Measurements from ENCODE around the gene DEFB129. TPM values are rescaled to one million over a fixed set of nuclear protein-coding genes. Genes with fewer than 3 reads are reported as not detected.
"Not testable (repeated sequence)": the region's sequence is repeated elsewhere in the genome, so short reads cannot be mapped to it uniquely, and the experiment has no call there.

The DEFB129 gene, protein sequence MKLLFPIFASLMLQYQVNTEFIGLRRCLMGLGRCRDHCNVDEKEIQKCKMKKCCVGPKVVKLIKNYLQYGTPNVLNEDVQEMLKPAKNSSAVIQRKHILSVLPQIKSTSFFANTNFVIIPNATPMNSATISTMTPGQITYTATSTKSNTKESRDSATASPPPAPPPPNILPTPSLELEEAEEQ
- total RNA-seq = not detected

DNA sequence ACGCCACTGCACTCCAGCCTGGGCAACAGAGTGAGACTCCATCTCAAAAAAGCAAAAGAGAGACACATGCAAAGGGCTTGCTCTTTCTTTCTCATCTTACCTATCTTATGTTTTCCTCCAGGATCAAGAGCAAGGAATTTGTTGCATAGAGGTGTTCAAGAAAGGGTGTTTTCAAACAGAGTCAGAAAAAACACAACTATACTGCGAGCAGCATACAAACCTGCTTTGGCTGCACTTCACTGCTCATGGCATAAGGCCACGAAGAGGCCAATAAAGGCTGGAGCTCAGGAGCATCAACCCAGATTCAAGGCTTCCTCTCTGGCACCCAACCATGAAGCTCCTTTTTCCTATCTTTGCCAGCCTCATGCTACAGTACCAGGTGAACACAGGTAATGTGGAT lies at the start of gene DEFB129:
Gene DEFB129, plus strand, starts transcription at position 301 of the 400 bp plus-strand sequence. Its CDS starts 31 bp downstream, at position 332.
- POLR2A ChIA-PET = interaction anchor here (0.7 kb wide), 1 partner anchor 10 kb away, joined by 3 read pairs; no protein-coding TSS in a partner anchor
- Mint-ChIP-seq H3K27me3 (peaks cover 15% of the 10 kb centered on the region), H3K4me3 (no peak within 1 kb of the TSS), H3K9me3 (peaks cover 3% of the 10 kb centered on the region), H3K27ac (peak within 1 kb of the TSS; percentile 39), H3K36me3 (no peaks in the 10 kb centered on the region), H3K4me1 (peaks cover 20% of the 10 kb centered on the region)
- DNase-seq (no peak), ATAC-seq (ENCODE audit: low read depth) (no peak)

GRCh38 chr20:184288-184687 lies 42.8 kb upstream of the DEFB129 start:
- DNase-seq = no peak
- POLR2A ChIA-PET = no interaction called here
- peaks cover 59% of the 10 kb centered on the region for H3K27me3 Mint-ChIP-seq
- peaks cover 8% of the 10 kb centered on the region for H3K4me1 Mint-ChIP-seq
- no peak overlapping the region for H3K4me3 Mint-ChIP-seq
- no peaks in the 10 kb centered on the region for H3K36me3 Mint-ChIP-seq
- H3K9me3 Mint-ChIP-seq = peaks cover 14% of the 10 kb centered on the region
- no peak for ATAC-seq (ENCODE audit: low read depth)
- H3K27ac Mint-ChIP-seq = no peak overlapping the region

GRCh38 chr20:187733-188132 lies 39.3 kb upstream of the DEFB129 start:
- Mint-ChIP-seq H3K36me3 (no peaks in the 10 kb centered on the region), H3K4me1 (peaks cover 8% of the 10 kb centered on the region), H3K4me3 (no peak overlapping the region), H3K27ac (no peak overlapping the region), H3K9me3 (peaks cover 17% of the 10 kb centered on the region), H3K27me3 (peaks cover 48% of the 10 kb centered on the region)
- no peak for DNase-seq
- ATAC-seq (ENCODE audit: low read depth) = no peak
- POLR2A ChIA-PET = no interaction called here

DNA sequence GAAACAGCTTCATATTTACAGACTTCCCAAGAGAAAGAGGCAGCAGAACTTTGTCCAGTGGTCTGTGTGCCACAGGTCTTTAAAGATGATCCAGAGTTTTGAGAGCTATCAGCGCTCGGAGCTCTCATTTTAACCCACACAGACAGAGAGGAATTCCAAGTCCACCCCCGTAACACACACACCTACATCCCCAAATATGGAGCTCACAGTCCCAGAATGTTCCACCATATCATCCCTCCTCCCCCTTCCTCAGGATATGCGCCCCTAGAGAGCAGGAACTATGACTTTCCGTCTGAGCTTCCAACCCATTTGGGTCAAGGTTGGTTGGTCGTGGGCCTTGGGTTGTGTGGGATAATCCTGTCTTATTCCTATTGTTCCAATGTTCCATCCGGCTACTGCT lies 37.4 kb upstream of the DEFB129 start, which contains the start of gene DEFB128:
Gene DEFB128, minus strand, starts transcription at position 101 of the 400 bp plus-strand sequence. Its CDS starts 88 bp downstream, at position 13.
- H3K4me3 Mint-ChIP-seq = no peak within 1 kb of the TSS

GRCh38 chr20:198225-198624 lies 28.8 kb upstream of the DEFB129 start:
- H3K27ac Mint-ChIP-seq = no peak overlapping the region
- H3K9me3 Mint-ChIP-seq = no peaks in the 10 kb centered on the region
- no peak overlapping the region for H3K4me3 Mint-ChIP-seq
- H3K36me3 Mint-ChIP-seq = no peaks in the 10 kb centered on the region
- peaks cover 6% of the 10 kb centered on the region for H3K27me3 Mint-ChIP-seq
- ATAC-seq (ENCODE audit: low read depth) (no peak), DNase-seq (no peak)
- H3K4me1 Mint-ChIP-seq = no peaks in the 10 kb centered on the region
- POLR2A ChIA-PET = no interaction called here

More for the DNA sequence above, 37.4 kb upstream of the DEFB129 start, which contains the start of gene DEFB128:
- H3K36me3 Mint-ChIP-seq = no peaks in the 10 kb centered on the region
- H3K27ac Mint-ChIP-seq = no peak within 1 kb of the TSS
- POLR2A ChIA-PET = no interaction called here
- H3K27me3 Mint-ChIP-seq = peaks cover 39% of the 10 kb centered on the region
- H3K4me1 Mint-ChIP-seq = peaks cover 1% of the 10 kb centered on the region
- no peak for ATAC-seq (ENCODE audit: low read depth)
- no peak for DNase-seq
- peaks cover 7% of the 10 kb centered on the region for H3K9me3 Mint-ChIP-seq

- H3K27ac Mint-ChIP-seq = no peak overlapping the region
- H3K9me3 Mint-ChIP-seq = no peaks in the 10 kb centered on the region
- no peaks in the 10 kb centered on the region for H3K36me3 Mint-ChIP-seq
- H3K4me1 Mint-ChIP-seq = no peaks in the 10 kb centered on the region
- H3K4me3 Mint-ChIP-seq = no peak overlapping the region
- ATAC-seq (ENCODE audit: low read depth) = no peak
- peaks cover 9% of the 10 kb centered on the region for H3K27me3 Mint-ChIP-seq
- POLR2A ChIA-PET = no interaction called here
- no peak for DNase-seq
Measured at GRCh38 chr20:199996-200395, 27.1 kb upstream of the DEFB129 start.

DNA sequence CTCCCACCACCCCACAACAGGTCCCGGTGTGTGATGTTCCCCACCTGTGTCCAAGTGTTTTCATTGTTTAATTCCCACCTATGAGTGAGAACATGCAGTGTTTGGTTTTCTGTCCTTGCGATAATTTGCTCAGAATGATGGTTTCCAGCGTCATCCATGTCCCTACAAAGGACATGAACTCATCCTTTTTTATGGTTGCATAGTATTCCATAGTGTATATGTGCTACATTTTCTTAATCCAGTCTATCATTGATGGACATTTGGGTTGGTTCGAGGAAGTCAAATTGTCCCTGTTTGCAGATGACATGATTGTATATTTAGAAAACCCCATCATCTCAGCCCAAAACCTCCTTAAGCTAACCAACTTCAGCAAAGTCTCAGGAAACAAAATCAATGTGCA lies 23.4 kb upstream of the DEFB129 start:
- H3K4me3 Mint-ChIP-seq; POLR2A ChIA-PET; H3K27me3 Mint-ChIP-seq; H3K27ac Mint-ChIP-seq; H3K4me1 Mint-ChIP-seq; DNase-seq; H3K9me3 Mint-ChIP-seq; H3K36me3 Mint-ChIP-seq; ATAC-seq (ENCODE audit: low read depth): not testable (repeated sequence)

DNA sequence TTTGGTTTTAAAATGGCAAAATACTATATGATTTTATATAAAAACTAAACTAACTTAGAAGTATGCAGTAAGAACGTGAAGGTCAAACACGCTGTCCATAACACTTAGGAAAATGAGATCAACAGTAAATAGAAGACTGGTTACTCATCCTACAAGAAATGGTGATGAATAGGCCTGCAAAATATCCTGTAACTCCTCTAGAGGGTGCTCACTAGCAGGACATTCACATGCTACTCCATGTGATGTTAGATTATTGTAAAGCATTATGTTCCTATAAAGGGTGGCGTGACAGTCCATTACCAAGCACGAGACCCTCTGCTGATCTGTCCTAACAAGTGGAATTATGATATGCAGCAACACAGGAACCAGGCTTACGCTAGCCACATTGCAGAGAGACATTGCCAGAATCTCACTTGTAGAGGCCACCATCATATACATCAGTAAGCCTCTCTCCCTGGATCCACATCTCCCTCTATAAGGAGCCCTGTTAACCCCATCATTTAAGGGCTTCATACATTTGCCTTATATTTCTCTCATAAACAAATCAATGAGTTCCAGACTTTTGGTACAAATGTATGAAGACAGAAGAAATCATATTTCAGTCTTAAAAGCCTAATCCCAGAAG lies 18.0 kb upstream of the DEFB129 start:
- Mint-ChIP-seq H3K4me3 (no peak overlapping the region), H3K36me3 (no peaks in the 10 kb centered on the region), H3K27me3 (peaks cover 7% of the 10 kb centered on the region), H3K4me1 (no peaks in the 10 kb centered on the region), H3K27ac (no peak overlapping the region), H3K9me3 (no peaks in the 10 kb centered on the region)
- ATAC-seq (ENCODE audit: low read depth) = peak; percentile 82
- no peak for DNase-seq
- POLR2A ChIA-PET = no interaction called here

GRCh38 chr20:210809-211502 lies 16.1 kb upstream of the DEFB129 start:
- DNase-seq (no peak), ATAC-seq (ENCODE audit: low read depth) (no peak)
- Mint-ChIP-seq H3K4me3 (no peak overlapping the region), H3K27ac (no peak overlapping the region), H3K9me3 (no peaks in the 10 kb centered on the region), H3K4me1 (no peaks in the 10 kb centered on the region), H3K27me3 (peaks cover 2% of the 10 kb centered on the region), H3K36me3 (no peaks in the 10 kb centered on the region)
- POLR2A ChIA-PET = interaction anchor here (0.6 kb wide), 1 partner anchor 23 kb away, joined by 5 read pairs; no protein-coding TSS in a partner anchor

DNA sequence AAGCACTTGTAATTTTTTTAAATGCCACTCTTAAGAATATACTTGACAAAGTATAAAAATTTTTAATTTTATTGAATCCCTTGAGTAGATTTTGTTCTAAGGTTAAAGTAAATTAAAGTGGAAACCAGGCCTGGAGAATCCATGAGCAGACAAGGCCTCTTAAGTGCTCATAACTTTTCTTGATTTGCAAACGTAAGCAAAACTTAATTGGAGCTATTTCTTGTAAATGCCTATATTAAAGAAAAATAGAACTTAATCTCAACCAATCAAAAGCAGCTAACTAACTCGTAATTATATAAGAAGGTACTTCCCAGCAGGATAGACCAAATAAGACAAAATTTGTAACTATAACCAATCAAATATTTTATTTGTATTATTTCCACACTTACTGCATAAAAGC lies 12.7 kb upstream of the DEFB129 start:
- Mint-ChIP-seq H3K4me3 (no peak overlapping the region), H3K27ac (no peak overlapping the region), H3K9me3 (no peaks in the 10 kb centered on the region), H3K36me3 (no peaks in the 10 kb centered on the region), H3K4me1 (no peaks in the 10 kb centered on the region), H3K27me3 (peaks cover 10% of the 10 kb centered on the region)
- POLR2A ChIA-PET = no interaction called here
- DNase-seq = no peak
- no peak for ATAC-seq (ENCODE audit: low read depth)

GRCh38 chr20:215796-216195 lies 11.3 kb upstream of the DEFB129 start:
- ATAC-seq (ENCODE audit: low read depth) (no peak), DNase-seq (no peak)
- Mint-ChIP-seq H3K36me3 (no peaks in the 10 kb centered on the region), H3K27ac (no peak overlapping the region), H3K4me1 (no peaks in the 10 kb centered on the region), H3K9me3 (no peaks in the 10 kb centered on the region), H3K27me3 (peaks cover 22% of the 10 kb centered on the region), H3K4me3 (no peak overlapping the region)
- POLR2A ChIA-PET = no interaction called here

- peaks cover 31% of the 10 kb centered on the region for H3K27me3 Mint-ChIP-seq
- H3K36me3 Mint-ChIP-seq = no peaks in the 10 kb centered on the region
- no peaks in the 10 kb centered on the region for H3K9me3 Mint-ChIP-seq
- no peak for ATAC-seq (ENCODE audit: low read depth)
- DNase-seq = no peak
- no peak overlapping the region for H3K4me3 Mint-ChIP-seq
- H3K27ac Mint-ChIP-seq = no peak overlapping the region
- POLR2A ChIA-PET = no interaction called here
- no peaks in the 10 kb centered on the region for H3K4me1 Mint-ChIP-seq
Measured at GRCh38 chr20:217266-217665, 9.8 kb upstream of the DEFB129 start.

DNA sequence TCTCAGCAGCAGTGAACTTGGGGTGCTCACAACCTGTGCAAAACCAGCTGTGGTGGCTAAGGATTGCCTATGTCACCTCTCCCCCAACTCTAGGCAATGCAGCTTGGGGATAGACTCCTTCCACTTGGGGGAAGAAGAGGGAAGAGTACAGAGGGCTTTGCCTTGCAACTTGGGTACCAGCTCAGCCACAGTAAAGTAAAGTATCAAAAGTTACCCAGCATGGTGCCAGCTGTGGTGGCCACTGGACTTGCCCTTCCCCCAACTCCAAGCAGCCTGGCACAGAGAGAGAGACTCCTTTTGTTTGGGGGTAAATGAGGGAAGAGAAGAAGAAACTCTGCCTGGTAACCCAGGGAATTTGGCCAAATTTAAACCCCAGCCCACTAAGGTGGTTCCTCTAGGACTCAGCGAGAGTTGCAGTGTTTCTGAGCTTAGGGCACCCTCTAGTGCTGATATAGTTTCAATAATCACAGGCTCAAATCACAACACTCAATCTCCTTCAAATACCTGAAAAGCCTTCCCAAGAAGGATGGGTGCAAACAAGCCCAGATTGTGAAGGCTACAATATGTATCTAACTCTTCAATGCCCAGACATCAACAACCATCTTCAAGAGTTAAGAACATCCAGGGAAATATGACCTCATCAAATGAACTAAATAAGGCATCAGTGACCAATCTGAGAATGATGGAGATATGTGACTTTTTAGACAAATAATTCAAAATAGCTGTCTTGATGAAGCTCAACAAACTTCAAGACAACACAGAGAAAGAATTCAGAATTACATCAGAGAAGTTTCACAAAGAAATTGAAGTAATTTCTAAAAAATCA lies 7.6 kb upstream of the DEFB129 start:
- Mint-ChIP-seq H3K27me3 (peaks cover 43% of the 10 kb centered on the region), H3K9me3 (no peaks in the 10 kb centered on the region), H3K27ac (no peak overlapping the region), H3K36me3 (no peaks in the 10 kb centered on the region), H3K4me3 (no peak overlapping the region), H3K4me1 (no peaks in the 10 kb centered on the region)
- ATAC-seq (ENCODE audit: low read depth) (peak; percentile 33), DNase-seq (no peak)
- POLR2A ChIA-PET = no interaction called here
